Osteoblast (primary cell): ENCODE measurements around the gene CLMP. TPM values are rescaled to one million over a fixed set of nuclear protein-coding genes. Genes with fewer than 3 reads are reported as not detected.

Source experiments
- DNase-seq: peaks from one replicate; pipeline ENCODE4 v3.0.0; 2011; ENCODE audit warnings: low spot score, mixed read lengths; ENCODE audit not compliant: insufficient read length; ENCODE audit errors: missing footprints
- H2AFZ ChIP-seq: 2 replicates; pipeline ENCODE4 v1.6.0; 2011; ENCODE audit warnings: mild to moderate bottlenecking, low read length
- H3K27ac ChIP-seq: 2 replicates; pipeline ENCODE4 v1.5.1; 2011; ENCODE audit warnings: mild to moderate bottlenecking, low read depth, low read length, moderate library complexity
- H3K27me3 ChIP-seq: 2 replicates; pipeline ENCODE4 v1.6.0; 2012; ENCODE audit warnings: mild to moderate bottlenecking, control low read depth, inconsistent platforms, low read length, moderate library complexity; ENCODE audit not compliant: insufficient read depth
- H3K36me3 ChIP-seq: 2 replicates; pipeline ENCODE4 v1.5.1; 2011; ENCODE audit warnings: mild to moderate bottlenecking, low read length, control low read depth, moderate library complexity; ENCODE audit not compliant: insufficient read depth
- H3K4me1 ChIP-seq: 2 replicates; pipeline ENCODE4 v1.5.1; 2011; ENCODE audit warnings: mild to moderate bottlenecking, low read length, control low read depth, moderate library complexity; ENCODE audit not compliant: insufficient read depth
- H3K4me2 ChIP-seq: 2 replicates; pipeline ENCODE4 v1.6.0; 2011; ENCODE audit warnings: mild to moderate bottlenecking, low read length; ENCODE audit not compliant: insufficient read depth
- H3K4me3 ChIP-seq: fragments of 200-600 bp; sonication (generic); 3 replicates; pipeline ENCODE4 v1.5.1; 2012; ENCODE audit warnings: mild to moderate bottlenecking, low read length, inconsistent platforms; ENCODE audit not compliant: insufficient read depth
- H3K79me2 ChIP-seq: 2 replicates; pipeline ENCODE4 v1.6.0; 2012; ENCODE audit warnings: mild to moderate bottlenecking, low read length, control low read depth, inconsistent platforms; ENCODE audit not compliant: insufficient read depth
- H3K9me3 ChIP-seq: 2 replicates; pipeline ENCODE4 v1.5.1; 2011; ENCODE audit warnings: low read depth, low read length, control low read depth
- H4K20me1 ChIP-seq: 2 replicates; pipeline ENCODE4 v1.6.0; 2012; ENCODE audit warnings: mild to moderate bottlenecking, low read length, control low read depth; ENCODE audit not compliant: insufficient read depth
- total RNA-seq: library from RNA; depleted of rRNA; stranded (reverse); fragments of >200 nt; gene quantifications from 2 replicates; pipeline ENCODE4 v1.2.3, GENCODE V29; 2012
- TF ChIP-seq, protein P1 (sequence below): IDR thresholded peaks from 2 replicates; pipeline ENCODE4 v1.5.1; 2011; ENCODE audit warnings: mild to moderate bottlenecking, low read depth, low read length, moderate library complexity; ENCODE audit errors: extremely low read depth

CLMP gene
- total RNA-seq, 1 donor: 210 TPM

- DNase-seq: no peak
- TF ChIP-seq, protein P1, sequence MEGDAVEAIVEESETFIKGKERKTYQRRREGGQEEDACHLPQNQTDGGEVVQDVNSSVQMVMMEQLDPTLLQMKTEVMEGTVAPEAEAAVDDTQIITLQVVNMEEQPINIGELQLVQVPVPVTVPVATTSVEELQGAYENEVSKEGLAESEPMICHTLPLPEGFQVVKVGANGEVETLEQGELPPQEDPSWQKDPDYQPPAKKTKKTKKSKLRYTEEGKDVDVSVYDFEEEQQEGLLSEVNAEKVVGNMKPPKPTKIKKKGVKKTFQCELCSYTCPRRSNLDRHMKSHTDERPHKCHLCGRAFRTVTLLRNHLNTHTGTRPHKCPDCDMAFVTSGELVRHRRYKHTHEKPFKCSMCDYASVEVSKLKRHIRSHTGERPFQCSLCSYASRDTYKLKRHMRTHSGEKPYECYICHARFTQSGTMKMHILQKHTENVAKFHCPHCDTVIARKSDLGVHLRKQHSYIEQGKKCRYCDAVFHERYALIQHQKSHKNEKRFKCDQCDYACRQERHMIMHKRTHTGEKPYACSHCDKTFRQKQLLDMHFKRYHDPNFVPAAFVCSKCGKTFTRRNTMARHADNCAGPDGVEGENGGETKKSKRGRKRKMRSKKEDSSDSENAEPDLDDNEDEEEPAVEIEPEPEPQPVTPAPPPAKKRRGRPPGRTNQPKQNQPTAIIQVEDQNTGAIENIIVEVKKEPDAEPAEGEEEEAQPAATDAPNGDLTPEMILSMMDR: no peak
- Histone ChIP-seq H3K79me2 (peaks cover 92% of the 10 kb centered on the region), H3K4me2 (peak overlapping the region; percentile 88), H3K36me3 (peaks cover 40% of the 10 kb centered on the region), H3K4me3 (peak overlapping the region; percentile 91), H3K9me3 (no peaks in the 10 kb centered on the region), H2AFZ (no peak overlapping the region), H3K27me3 (no peaks in the 10 kb centered on the region), H3K4me1 (peaks cover 81% of the 10 kb centered on the region), H4K20me1 (peaks cover 21% of the 10 kb centered on the region), H3K27ac (peak overlapping the region; percentile 97)
These were observed 3.1 kb downstream of the CLMP start for GRCh38 chr11:123191939-123192338.

DNA sequence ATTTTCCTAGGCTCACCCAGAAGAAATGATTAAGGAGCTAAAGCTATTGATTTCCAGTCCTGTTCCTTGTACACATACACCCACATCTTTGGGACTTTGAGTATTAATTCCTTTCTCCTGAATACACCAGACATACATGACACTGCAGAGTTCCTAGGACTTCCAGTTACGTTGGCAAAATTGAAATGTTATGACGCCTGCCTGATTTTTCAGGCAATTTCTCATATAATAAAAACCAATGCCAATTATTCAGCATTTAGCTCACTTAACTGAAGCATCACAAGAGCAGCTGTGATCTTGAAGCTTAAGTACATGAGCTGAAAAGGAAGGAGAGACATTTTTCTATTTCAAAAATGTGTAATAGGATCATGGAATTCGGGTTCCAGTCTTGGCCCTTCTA lies 4.5 kb downstream of the CLMP start:
- no peak for DNase-seq
- Histone ChIP-seq H3K4me1 (peaks cover 81% of the 10 kb centered on the region), H3K9me3 (no peaks in the 10 kb centered on the region), H3K36me3 (peaks cover 53% of the 10 kb centered on the region), H3K27me3 (no peaks in the 10 kb centered on the region), H3K4me3 (peak overlapping the region; percentile 91), H3K4me2 (peak overlapping the region; percentile 88), H4K20me1 (peaks cover 21% of the 10 kb centered on the region), H2AFZ (no peak overlapping the region), H3K79me2 (peaks cover 97% of the 10 kb centered on the region), H3K27ac (peak overlapping the region; percentile 97)
- TF ChIP-seq, protein P1: no peak

- Histone ChIP-seq H3K79me2 (peaks cover 96% of the 10 kb centered on the region), H3K27me3 (no peaks in the 10 kb centered on the region), H3K4me1 (peaks cover 96% of the 10 kb centered on the region), H3K27ac (peak overlapping the region; percentile 97), H2AFZ (no peak overlapping the region), H4K20me1 (peaks cover 21% of the 10 kb centered on the region), H3K4me3 (peak overlapping the region; percentile 58), H3K36me3 (peaks cover 68% of the 10 kb centered on the region), H3K9me3 (no peaks in the 10 kb centered on the region), H3K4me2 (peak overlapping the region; percentile 90)
- TF ChIP-seq, protein P1: peak; percentile 25
- peak; percentile 93 for DNase-seq
These were observed 6.4 kb downstream of the CLMP start for GRCh38 chr11:123188508-123189165.

- TF ChIP-seq, protein P1: no peak
- Histone ChIP-seq H3K27me3 (no peaks in the 10 kb centered on the region), H3K36me3 (peaks cover 66% of the 10 kb centered on the region), H4K20me1 (peaks cover 16% of the 10 kb centered on the region), H3K27ac (peak overlapping the region; percentile 97), H3K9me3 (no peaks in the 10 kb centered on the region), H3K4me2 (peak overlapping the region; percentile 90), H3K79me2 (peaks cover 95% of the 10 kb centered on the region), H3K4me1 (peaks cover 95% of the 10 kb centered on the region), H3K4me3 (peak overlapping the region; percentile 58), H2AFZ (no peak overlapping the region)
- no peak for DNase-seq
These were observed 7.2 kb downstream of the CLMP start for GRCh38 chr11:123187665-123188507.
